HG03139 (cell line): ENCODE data around the gene NIPAL4.
"Not testable (repeated sequence)": the region's sequence is repeated elsewhere in the genome, so short reads cannot be mapped to it uniquely, and the experiment has no call there.

Experiments
- ATAC-seq: cut with Tn5 transposase; IDR thresholded peaks from one replicate; pipeline ENCODE4 v1.9.1; 2021; ENCODE audit not compliant: unreplicated experiment

The NIPAL4 gene

DNA sequence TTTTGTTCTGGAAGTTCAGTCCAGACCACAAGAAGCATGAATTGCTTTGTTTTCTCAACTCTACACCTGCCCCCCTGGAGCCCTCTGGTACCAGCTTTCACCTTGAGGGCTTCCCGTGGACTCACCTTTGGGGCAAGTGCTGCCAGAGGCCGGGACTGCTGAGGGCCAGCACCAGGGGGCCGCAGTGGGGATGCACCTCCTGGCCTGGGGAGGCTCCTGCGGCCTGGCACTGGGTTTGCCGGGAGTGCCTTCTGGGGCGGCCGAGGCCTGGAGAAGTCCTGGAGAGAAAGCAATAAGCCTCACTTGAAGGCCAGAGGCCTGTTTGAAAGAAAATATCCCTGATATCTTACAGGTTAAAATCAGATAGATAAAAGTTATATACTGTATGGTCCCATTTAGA is 21.7 kb downstream of the NIPAL4 start:
- no peak for ATAC-seq

DNA sequence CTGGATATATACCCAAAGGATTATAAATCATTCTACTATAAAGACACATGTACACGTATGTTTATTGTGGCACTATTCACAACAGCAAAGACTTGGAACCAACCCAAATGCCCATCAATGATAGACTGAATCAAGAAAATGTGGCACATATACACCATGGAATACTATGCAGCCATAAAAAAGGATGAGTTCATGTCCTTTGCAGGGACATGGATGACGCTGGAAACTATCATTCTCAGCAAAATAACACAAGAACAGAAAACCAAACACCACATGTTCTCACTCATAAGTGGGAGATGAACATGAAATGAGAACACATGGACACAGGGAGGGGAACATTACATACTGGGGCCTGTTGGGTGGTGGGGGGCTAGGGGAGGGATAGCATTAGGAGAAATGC is 22.7 kb downstream of the NIPAL4 start:
- not testable (repeated sequence) for ATAC-seq

DNA sequence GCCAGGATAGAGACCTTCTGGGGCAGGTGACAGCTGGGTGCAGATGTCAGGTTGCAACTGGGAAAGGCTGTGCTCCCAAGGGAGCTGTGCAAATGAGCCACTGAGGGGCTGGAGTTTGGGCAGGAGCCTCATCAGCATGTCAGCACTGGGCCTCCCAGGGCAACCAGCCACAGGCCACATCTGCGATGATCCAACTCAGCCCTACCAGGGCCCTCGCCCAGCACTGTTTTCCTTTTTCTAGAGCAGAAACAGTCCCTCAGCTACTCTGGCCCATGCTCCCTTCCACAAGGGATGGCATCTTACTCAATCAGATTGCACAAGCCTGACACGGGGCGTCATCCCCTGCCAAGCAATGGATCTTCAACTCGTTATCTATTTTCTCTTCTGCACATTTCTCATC is 24.8 kb downstream of the NIPAL4 start:
- no peak for ATAC-seq

DNA sequence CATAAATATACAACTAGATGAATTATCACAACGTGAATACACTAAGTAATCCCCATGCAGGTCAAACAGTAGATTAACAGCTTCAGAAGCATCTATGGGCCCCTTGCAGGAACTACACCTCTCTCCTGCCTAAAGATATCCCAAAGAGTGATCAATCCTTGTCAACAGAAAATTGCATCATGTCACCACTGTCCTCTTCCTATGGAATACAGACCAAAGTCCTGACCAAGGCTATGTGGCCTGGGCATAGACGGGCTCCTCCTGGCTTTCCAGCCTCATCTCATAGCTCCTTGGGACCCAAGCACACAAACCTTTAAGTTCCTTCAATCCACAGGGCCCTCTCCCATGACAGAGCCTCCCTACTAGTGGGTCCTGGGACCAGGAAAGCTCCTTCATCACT is 25.3 kb downstream of the NIPAL4 start:
- no peak for ATAC-seq

DNA sequence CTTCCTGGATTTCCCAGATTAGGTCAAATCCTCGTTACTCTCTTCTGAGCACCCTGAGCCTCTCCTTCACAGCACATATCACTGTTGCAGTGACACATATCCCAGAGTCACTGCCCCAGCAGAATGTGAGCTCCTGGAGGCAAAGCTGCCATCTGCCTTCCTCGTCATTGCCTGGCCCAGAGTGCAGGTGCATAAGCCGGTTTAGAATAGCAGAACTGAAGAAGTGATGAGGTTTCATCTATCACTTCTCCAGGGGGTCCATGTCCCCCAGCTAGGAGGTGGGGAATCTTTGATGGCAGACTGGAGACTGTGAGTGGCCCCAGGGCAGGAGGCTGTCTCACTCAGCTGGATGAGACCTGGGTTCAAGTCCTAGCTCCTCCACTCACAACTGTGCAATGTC is 25.8 kb downstream of the NIPAL4 start:
- ATAC-seq = peak; percentile 27

DNA sequence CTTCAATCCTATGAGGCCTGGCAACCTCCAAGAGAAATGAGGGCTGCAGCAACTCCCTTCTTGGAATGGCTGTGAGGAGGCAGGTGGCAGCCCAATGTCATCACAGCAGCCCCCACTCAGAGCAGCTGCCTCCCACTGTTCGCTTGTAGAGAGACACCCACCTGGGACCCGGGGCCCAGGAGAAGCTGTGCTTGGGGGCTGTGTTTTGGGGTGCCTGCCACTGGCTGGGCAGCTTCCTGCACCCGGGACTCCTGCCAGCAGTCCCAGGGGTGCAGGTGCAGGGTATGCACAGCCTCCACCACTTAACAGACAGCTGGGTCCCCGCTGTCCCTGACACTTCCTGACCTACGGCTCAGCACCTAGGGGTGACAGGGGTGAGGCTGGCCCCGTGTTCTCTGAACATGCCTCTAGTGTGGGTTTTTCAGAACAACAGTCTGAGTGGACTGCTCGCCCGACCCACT is 26.2 kb downstream of the NIPAL4 start:
- peak; percentile 47 for ATAC-seq

DNA sequence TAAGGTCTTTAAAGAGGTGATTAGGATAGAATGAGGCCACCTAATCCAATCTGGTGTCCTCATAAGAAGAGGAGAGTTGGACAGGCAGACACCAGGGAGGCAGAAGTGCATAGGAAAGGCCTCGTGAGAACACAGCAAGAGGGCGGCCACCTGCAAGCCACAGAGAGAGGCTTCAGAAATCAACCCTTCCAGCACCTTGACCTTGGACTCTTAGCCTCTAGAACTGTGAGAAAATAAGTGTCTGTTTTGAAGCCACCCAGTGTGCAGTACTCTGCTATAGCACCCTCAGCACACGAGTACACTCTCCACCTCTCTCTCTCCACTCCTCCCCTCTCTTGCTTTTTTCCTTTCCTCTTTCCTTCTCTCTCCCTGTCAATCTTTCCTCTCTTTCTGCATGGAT is 26.8 kb downstream of the NIPAL4 start:
- ATAC-seq = peak; percentile 33

DNA sequence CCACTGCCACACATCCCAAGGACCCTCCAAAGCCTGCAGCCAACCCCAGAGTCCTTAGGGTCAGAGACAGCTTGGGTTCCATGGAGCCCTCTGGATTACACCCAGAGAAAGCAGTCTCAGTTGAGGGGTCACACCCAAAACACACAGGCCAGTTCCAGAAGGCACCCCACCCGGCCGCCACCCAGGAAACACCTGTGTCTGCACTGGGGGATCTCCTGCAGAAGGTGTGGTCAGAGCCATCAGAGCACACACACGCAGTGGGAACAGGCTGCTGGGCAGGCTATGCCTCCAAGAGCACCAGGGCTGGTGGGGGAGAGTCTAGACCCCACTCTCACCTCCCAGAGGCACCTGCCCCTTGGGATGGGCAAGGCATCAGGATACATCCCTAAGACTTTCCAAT is 27.3 kb downstream of the NIPAL4 start:
- peak; percentile 39 for ATAC-seq

DNA sequence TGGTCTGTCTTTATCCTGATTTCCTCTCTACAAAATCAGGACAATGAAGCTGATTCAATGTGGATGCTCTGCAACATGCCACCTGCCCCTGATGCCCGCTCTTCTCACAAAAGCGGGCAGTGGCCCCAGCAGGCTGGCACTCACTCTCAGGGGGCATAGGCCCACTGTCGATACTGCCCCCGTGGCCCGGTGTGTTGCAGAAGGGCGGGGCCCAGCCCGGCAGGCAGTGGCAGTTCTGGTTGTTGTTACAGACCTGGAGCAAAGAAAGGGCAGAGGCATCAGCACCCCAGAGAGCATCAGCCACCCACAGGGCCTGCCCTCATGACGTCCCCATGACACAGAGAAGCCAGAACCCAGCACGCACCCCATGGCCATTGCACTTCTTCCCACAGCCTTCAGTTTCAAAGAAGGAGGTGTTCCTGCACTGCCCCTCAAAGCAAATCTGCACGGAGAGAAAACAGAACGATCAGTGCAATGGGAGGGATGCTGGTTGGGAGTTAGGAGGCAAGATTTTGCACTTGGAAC is 31.5 kb downstream of the NIPAL4 start:
- no peak for ATAC-seq

DNA sequence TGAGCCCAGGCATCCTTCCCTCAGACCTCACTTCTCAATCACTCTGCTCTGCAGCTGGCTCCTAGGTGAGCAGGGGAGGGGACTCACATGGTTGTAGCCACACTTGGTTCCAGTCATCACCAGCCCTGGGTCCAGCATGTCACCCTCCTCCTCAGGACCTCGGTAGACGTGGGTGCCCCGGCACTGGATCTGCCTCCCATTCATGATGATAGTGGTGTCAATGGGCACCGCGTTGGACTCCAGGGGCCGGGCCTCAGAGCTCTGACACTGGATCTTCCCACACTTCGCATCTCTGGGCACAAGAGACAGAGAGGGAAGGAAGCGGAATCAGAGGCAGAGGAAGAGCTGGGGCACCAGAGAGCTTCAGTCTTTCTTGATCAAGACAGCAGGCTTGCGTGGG is 32.9 kb downstream of the NIPAL4 start:
- no peak for ATAC-seq

DNA sequence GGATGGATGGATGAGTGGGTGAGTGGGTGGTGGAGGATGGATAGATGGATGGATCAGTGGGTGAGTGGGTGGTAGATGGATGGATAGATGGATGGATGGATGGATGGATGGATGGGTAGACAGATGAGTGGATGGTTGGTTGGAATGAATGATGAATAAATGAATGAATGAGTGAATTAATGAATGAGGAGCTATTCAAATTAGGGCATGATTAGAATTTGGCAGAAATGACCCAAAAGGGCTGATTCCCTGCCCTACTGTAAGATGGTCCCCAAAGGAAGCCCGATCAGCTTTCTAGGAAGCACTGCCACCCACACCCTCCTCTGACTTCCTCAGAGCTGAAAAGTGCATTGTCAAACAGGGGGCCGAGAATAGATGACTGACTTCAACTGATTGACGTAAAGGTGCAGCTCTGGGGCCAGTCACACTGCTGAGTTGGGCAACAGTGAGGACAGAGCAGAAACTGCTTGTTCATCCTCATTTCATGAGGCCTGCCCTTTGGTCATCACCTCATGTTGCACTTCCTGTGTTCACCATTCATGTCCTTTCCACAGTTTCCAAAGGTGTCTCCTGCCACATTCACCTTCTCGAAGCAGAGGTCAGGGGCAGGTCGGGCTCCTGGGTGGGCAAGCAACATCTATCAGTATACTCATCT is 34.3 kb downstream of the NIPAL4 start:
- no peak for ATAC-seq

DNA sequence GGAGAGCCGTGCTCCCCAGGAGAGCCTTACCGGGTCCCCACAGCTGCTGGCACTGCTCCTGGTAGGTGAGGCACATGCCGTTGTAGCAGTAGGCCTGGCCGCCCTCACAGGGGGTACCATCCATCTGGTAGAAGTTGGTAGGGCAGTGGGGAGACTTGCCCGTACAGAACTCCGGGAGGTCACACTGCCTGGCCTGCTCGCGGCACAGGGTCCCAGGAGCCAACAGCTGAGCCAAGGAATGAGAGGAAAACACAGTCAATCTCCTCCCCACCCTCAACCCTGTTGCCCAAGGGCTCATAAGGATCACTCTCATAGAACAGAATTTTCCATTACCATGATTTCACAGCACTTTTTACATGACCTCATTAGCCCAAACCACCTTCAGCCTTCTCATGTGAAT is 36.9 kb downstream of the NIPAL4 start:
- no peak for ATAC-seq

DNA sequence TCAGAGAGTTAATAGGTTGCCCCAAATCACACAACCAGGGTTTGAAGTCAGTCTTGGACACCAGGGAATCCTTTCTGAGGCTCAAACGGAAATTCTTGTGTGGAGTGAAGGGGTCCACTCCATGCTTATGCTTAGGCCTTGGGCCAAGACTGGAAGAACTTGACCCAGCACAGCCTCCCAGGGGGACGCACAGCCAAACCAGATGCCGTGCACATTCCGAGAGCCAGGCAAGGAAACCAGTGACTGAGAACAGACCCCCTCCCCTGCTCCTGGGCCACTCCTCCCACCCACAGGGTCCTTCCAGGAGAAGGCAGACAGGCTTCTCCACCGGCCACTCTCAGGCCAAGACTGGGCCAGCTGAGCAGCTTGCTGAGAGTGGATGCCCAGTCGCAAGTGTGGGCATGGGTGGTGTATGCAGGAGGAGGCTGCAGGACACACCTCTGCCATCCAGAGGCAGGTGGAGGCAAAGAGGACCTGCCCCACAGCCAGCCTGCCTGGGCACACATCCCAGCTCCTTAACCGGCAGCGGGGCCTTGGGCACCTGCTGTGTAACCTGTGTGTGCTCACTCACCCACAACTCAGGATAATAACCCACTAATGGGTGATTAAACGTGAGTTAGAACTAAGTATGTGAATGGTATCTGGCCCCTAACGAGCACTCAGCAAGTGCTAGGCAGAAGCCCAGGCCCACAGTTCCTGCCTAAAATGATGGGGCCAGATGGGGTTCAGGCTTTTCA is 38.0 kb downstream of the NIPAL4 start:
- ATAC-seq = no peak

DNA sequence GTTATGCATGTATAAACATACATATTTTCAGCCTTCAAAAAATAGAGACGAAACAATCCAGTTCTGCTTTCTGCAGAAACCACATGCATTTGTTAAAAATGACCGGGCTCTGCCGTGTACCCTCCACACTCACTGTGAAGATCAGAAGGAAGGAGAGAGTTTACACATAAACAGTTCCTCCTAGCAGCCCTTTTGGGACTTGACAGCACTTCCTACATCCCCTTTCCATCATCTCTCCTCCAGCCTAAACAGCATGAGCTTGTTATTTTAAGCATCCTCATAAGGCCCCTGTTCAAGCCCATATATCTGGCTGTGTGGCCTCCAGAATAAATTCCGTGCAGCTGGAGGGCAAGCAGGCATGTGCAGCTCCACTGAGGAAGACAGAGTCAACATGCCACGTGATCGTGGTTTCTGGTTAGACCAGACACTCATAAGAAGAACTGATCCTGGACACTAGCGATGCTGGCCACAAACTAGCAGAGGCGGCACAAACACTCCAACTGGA is 42.2 kb downstream of the NIPAL4 start:
- ATAC-seq = peak; percentile 70

DNA sequence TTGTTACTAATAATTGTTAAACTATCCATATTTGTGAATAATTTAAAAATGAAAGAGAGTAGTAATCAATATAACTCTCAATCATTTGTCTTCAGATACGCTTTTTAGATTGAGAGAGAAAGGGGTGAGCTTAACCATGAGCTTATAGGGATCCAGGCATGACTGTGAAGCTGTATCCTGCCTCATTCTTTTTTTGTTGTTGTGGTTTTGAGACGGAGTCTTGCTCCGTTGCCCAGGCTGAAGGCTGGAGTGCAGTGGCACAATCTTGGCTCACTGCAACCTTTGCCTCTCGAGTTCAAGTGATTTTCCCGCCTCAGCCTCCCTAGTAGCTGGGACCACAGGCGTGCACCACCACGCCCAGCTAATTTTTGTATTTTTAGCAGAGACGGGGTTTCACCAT is 44.0 kb downstream of the NIPAL4 start:
- ATAC-seq = no peak

DNA sequence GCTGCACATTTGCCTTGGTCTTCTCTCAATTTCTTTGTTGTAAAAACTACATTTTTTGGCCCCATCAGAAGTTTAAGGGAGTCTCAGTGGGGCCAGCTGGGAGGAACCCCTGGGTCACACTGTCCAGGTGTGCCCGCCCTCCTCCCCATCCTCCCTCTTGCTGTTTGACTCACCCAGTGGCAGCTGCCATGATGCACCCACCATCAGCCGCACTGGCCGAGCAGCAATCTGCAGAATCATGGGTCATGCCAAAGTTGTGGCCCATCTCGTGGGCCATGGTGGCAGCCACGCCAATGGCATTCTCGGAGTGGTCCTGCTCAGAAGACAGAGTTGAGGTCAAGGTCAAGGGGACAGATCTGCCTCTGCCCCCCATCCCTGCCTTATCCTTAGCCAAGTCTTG is 45.5 kb downstream of the NIPAL4 start:
- no peak for ATAC-seq

DNA sequence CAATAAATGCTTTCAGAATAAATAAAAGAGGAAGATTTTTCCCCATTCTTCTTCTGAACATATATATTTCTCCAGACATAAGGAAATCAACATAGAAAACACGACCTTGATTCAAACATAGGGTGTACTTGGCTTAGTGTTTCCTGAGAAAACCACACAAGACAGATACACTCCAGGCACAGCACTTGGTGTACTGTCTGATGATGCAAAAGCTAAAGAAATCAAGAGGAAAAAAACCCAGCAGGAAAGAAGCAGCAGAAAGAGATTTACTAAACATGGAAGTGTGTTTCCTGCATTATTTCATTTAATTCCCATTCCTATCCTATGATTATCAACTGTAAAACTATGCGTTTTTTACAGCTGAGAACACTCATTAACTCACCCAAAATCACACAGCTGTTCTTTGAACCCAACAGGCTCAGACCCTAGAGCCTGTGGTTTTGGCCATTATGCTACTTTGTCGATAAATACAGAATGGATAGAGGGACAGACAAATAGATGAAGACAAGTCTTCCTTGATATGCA is 46.1 kb downstream of the NIPAL4 start:
- no peak for ATAC-seq

DNA sequence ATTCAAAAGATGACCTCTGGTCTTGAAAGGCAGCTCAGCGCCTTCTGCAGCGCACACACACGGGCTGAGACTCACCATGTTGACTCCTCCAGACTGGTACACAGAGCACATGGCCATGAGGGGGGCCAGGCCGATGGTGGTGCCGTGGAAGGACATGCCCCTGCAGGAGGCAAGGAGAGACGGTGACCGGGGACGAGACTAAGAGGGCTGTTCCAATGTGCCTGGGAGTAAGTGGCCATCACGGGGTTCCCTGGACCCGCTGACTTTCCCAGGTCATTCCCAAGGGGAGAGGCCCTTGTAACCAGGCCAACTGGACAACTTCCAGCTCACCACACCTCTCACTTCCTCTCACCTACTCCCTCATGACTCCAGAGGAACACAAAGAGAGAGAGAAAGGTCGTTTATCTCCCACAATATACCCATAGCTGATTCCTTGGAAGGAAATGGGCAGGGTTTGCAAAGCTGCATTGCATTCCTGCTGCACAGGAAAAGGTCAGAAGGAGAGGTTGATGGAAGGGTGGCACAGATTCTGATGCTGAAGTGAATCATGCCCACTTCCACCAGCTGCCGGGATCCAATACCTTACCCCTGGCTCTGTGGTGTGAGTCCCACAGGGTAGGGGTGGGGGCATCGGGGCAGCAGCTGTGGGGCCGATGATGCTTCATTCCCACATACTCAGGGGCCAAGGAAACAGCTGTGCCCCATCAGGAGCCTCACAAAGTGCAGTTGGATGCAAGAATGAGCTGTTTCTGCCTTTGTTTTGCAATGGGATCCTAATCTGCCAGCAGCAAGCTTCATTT is 47.2 kb downstream of the NIPAL4 start:
- ATAC-seq = no peak

DNA sequence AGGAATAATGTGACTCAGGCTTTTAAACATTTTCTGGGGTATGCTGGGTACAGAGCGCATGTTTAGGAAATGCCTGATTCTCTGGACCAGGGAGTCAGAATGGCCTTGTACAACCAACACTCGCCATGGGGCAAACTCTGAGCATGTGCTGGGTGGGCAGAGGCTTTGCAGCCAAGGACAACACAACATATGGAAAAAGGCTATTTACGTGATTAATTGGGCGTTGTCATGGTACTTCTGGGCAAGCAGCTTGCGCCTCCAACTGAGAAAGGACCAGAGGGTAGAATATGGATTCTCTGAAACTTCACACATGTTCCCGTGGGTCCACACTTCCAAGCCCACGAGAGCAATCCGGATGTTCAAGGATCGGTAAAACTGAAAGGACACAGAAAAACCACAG is 49.1 kb downstream of the NIPAL4 start:
- ATAC-seq = no peak

DNA sequence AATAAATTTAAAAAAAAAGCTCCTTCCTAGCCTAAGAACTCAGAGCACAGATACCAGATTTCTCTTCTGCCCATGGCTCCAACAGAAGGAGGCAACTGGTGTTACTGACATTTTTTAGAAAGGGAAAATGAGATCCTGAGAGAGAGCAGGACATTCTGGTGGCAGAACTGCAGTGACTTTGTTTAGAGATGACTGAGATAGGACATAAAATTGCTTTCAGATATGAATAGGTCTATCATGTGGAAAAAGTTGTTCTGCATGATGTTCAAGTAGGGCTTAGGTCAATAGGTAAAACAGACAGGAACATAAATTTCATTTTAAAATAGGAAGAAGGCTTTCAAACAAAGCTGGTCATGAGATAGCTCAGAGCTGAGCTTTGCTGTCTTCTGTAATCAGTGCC is 49.6 kb downstream of the NIPAL4 start:
- ATAC-seq = no peak

DNA sequence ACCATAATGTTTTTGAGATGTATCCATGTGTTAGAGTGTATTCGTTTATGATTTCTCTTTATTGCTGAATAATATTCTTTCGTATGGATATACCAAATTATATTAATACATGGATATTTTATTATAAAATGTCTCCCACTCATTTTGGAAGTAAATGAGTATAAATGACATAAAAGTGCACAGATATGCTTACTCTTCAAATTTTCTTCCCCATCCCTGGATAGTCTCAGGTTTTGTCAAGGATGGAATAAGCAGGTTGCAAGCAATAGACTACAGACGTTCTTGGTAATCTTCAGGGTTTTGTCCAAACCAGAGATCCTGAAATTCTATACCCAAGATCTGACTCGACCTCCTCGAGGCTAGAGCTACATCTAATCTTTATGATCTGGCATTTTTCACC is 50.7 kb downstream of the NIPAL4 start:
- ATAC-seq = no peak
